ENCODE data around the gene RTN4RL1.
"Not testable (repeated sequence)": the region's sequence is repeated elsewhere in the genome, so short reads cannot be mapped to it uniquely, and the experiment has no call there.

The RTN4RL1 gene

DNA sequence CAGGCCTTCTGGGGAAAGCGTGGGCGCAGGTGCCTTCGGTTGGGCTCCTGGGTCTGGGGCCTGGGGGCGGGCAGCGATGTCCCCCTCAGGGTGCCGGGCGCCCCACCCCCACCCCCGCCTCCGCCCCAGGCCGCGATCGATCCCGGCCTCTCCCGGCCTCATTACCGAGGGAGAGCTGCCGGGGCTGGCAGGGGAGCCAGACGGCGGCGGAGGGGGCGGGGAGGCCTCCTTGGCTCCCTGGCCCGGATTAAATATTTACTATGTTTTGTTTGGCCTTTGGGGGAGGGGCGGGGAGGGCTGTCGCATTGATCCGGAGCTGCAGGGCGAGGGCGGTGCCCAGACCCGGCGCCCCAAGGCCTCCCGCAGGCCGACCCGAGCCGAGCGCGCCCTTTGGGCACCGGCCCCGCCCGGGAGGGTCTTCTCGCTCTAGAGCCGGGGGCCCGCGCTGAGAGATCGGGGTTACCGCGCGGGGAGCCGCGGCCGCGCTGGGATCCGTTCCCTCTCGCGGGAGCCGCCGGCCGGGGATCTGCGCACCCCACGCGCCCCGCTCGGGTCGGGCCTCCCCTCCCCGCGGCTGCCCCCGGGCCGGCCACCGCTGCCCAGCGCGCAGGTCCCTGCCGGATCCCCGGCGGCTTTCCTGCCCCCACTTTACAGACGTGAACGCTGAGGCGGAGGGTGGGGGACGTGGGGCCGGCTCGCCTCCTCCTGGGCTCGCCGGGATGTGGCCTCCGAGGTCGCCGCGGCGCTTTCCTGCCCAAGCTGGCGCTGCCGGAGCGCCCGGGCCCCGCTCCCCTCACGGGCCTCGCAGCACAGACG, 27.0 kb downstream of the RTN4RL1 start:
- DNase-seq: peak; percentile 46

DNA sequence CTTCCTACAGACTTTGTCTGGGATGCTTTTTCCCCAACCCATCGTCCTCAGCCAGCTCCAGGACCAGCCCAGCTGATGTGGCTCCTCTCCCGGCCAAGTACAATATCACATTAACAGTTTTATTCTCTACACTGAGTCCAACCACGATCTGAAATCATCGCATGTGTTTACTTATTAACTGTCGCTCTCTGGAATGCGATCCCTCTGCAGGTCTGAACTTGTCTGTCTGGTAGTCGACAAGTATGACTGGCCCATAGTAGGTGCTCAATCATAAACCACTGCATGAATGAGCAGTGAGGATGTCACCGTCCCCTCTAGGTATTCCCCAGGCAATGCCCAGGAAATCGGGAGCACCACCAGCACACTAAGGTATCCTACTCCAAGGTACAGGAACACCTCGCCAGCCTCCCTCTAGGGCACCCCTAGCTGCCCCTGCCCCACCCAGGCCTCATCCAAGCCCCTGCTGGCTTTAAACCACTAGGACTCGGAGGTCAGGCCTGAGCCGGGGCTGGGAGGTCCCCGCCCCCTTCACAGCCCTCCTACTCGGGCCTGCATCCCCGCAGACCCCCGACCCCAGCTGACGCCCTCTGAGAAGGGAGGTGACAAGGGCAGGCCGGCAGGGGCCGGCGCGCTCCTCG, 27.7 kb downstream of the RTN4RL1 start:
- peak; percentile 90 for DNase-seq

GRCh38 chr17:1996800-1997288, 28.3 kb downstream of the RTN4RL1 start:
- peak; percentile 34 for DNase-seq

- DNase-seq: no peak
These were observed 29.0 kb downstream of the RTN4RL1 start for GRCh38 chr17:1995907-1996799.

- no peak for DNase-seq
These were observed 29.7 kb downstream of the RTN4RL1 start for GRCh38 chr17:1995321-1995892.

DNA sequence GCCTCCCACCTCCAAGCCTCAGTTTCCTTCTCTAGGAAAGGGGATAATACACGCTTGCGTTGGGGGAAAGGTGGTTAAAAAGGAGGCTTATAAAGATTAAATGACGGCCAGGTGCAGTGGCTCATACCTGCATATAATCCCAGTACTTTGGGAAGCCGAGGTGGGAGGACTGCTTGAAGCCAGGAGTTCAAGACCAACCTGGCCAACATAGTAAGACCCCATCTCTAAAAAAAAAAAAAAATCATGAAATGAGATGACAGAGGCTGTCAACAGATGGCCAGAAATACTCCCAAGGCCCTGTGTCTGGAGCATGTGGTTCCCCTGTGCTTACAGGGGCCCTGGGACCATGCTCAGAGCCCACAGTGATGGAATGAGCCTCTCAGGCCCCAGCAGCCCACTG, 30.4 kb downstream of the RTN4RL1 start:
- no peak for DNase-seq

DNA sequence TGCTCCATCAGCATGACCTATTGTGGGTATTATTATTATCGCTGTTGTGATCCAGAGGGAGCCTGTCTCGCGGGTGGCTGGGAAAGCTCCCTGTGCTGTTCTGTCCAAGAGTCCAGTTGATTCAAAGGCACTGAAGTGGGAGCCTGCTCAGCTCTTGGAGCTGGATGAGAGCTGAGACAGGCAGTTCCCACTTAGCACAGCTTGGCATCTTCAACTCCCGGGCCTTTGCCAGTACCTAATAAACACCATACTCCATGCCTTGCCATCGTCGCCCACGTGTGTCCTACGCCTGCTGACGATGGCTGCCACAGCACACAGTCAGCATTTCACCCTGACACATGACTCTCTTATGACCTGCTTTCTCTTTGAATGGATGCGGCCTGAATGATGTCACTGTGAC, 32.6 kb downstream of the RTN4RL1 start:
- no peak for DNase-seq

DNA sequence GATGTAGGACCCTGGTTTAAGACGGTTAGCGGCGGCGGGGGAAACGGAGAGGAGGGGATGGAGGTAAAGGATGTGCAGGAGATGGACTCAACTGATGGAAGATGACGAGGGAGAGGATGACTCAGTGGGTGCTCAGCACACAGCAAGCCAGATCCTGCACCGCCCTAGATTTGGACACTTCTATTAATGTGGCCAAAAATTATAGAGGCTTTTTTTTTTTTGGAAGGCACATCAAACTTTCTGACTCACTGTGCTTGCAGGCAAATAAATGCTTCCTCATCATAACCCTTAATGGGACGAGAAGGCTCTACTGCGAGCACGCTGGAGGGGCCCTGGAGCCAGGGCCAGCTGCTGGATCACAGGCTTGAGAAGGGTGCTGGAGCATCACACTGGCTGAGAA, 36.0 kb downstream of the RTN4RL1 start:
- DNase-seq: no peak

DNA sequence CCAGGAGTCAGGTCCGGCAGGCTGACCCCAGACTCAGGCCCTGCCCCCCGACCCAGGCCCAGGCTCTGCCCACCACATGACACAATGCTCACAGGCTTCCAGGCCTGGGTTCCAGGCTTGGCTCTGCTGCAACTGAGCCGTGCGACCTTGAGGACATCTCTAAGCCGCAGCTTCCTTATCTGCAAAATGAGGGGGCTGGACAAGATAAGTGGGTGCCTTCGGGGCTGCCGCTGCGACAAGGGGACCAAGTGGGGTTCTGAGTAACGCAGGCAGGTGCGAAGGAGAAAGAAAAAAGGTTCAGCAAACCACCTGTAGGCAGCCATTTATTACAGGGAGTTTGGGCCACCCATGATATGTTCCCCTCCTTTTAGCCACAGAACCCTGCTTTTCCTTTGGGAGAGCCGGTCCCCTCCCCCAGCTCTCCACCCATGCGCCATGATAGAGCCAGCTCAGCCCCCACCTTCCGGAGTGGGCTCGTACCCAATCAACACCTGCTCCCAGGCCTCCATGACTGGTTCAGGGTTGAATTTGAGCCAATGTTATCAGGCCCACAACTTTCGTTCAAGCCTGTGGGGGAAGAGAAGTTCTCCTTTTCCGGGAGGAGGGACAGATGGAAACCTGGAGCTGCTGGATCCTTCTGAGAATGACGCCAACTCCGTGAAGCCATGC, 38.2 kb downstream of the RTN4RL1 start:
- no peak for DNase-seq

DNA sequence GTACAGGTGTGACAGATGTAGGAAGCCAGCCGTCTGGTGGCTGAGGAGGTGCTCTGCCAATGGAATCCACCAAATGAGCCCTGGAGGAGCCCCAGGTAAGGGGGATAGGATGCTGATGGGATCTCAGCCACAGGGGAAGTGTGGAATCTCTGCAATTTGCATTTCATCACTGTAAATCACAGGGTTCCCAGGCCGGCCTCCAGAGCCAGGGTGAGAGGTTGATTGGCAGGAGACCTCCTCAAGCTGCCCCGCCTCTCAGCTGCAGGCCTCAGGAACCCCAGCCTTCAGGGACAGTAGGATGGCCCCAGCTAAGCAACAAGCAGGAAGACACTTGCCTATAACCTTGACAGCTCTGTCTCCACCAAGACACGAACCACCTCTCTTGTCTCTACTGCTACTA, 39.4 kb downstream of the RTN4RL1 start:
- DNase-seq: no peak

DNA sequence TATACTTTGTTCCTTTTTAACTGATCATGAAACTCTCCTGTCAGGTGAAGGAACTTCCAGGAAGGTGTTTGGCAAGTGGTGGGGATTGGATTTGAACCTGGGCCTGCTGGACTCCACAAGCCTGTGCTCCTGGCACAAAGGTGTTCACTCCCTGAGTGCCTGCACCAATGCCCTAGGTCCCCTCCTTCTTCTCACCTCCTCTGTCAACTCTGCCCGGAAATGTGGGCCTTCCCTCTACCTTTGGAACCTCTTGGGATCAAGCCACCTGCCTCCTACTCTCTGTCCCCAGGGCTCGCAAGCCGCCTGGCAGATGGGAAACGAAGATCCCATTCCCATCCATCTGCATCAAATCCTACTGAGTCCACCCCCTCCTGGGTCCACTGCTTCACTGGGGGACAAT, 40.0 kb downstream of the RTN4RL1 start:
- no peak for DNase-seq

GRCh38 chr17:1982793-1983366, 42.3 kb downstream of the RTN4RL1 start:
- not testable (repeated sequence) for DNase-seq

GRCh38 chr17:1980665-1981250, 44.4 kb downstream of the RTN4RL1 start:
- DNase-seq: no peak

GRCh38 chr17:1979182-1979985, 45.8 kb downstream of the RTN4RL1 start:
- no peak for DNase-seq

DNA sequence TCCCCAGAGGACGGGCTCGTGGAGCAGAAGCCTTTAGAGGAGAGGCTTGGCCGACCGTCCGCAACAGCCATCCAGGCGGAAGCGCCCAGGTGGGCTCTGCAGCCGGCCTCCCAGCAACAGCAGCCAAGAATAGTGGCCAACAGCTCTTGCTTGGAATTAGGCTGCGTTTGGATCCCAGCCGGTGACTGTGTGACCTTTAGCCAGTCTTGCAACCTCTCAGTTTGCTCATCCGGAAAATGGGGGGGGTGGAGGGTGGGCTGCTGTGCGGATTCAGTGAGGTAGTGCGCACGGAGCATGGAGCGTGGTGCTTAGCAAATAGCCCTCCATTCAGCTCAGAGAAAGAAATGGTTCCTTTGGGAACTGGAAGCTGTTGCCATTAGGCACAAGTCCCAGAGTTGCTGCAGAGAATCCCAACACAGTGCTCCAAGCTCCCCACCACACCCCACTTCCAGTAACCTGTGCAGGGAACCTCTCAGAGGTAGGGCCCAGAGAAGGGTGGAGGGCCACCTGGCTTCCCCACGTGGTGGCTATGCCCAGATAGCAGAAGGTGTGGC, 46.7 kb downstream of the RTN4RL1 start:
- DNase-seq: no peak

GRCh38 chr17:1977583-1978395, 47.3 kb downstream of the RTN4RL1 start:
- DNase-seq: no peak

GRCh38 chr17:1976683-1977064, 48.5 kb downstream of the RTN4RL1 start:
- DNase-seq: no peak

DNA sequence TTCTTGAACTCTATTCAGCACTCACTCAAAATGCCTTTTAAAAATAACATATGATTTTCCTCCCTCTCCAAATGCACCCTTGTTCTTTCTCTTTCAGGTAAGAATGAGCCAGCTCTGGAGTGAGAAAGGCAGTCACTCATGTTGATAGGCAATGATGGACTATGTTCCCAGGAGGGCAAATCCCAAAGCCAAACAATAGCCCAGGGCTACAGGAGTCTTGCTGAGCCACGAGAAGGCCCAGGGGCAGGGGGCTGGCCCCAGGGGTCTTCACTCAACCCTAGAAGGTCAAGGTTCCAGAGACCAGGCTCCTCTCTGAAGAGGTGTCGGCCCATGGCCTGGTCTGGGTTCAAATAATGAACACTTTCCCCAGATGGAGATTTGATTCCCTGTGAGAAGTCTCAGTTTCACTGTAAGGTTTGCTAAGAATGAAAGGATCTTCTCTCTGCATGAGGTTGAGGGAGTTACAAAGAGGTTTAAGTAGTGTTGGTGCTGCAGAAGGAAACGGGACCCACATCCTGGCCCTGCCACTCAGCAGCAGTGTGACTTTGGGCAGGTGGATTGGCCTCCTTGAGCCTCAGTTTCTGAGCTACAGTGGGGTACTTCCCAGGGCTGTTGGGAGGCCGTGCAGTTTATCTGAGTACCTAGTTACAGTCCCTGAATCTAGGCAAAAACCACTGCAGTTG, 49.0 kb downstream of the RTN4RL1 start:
- no peak for DNase-seq

GRCh38 chr17:1975573-1975972, 49.6 kb downstream of the RTN4RL1 start:
- no peak for DNase-seq

All from SHP77 treated with DMSO at 0.1 percent for 48 hours (cell line).